ENCODE measurements around the gene LMOD1.

LMOD1 gene

GRCh38 chr1:201925981-201926645, 20.2 kb downstream of the LMOD1 start:
- H3K4me3 ChIP-seq (ENCODE audit: low read depth, low read length): no peak overlapping the region
- no peak for TF ChIP-seq CTCF (IDR thresholded peaks at IDR 0.05; ENCODE audit: borderline replicate concordance, insufficient read depth, low read depth, low read length)

GRCh38 chr1:201925301-201925567, 21.1 kb downstream of the LMOD1 start:
- TF ChIP-seq CTCF (IDR thresholded peaks at IDR 0.05; ENCODE audit: borderline replicate concordance, insufficient read depth, low read depth, low read length): no peak
- H3K4me3 ChIP-seq (ENCODE audit: low read depth, low read length): no peak overlapping the region

DNA sequence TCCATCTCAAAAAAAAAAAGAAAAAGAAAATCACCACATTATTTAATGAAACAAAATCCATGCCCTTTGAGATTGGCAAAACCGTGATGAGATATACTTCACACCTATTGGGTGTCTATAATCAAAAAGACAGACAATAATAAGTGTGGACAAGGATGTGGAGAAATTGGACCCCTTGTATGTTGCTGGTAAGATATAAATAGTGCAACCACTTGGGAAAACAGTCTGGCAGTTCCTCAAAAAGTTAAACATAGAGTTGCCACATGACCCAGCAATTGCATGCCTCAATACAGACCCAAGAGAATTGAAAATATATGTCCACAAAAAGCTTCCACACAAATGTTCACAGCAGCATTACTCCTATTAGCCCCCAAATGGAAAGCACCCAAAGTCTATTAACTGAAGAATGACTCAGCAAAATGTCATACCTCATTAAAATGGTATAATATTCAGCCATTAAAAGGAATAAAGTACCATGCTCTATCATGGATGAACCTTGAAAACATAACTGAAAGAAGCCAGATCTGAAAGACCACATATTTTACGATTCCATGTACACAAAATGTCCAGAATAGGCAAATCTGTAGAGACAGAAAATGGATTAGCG, 24.3 kb downstream of the LMOD1 start:
- TF ChIP-seq CTCF (IDR thresholded peaks at IDR 0.05; ENCODE audit: borderline replicate concordance, insufficient read depth, low read depth, low read length): no peak
- no peak overlapping the region for H3K4me3 ChIP-seq (ENCODE audit: low read depth, low read length)

DNA sequence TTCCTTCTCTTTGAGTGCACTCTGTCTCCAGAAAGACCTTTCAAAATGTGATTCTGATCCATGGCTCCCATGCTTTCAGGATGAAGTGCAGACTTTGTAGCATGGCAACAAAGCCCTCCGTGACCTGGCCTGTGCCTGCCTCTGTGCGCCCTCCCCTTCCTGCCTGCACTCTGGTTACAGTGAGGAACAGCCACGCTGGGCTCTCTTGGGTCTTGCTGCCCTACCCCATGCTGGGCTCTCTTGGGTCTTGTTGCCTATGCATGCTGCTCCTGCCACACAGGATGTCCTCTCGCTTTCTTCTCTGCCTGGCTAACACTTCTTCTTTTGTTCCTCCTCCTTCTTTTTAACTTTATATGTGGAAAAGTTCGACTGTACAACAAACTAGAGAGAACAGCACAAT, 28.0 kb downstream of the LMOD1 start:
- TF ChIP-seq CTCF (IDR thresholded peaks at IDR 0.05; ENCODE audit: borderline replicate concordance, insufficient read depth, low read depth, low read length): no peak
- no peak overlapping the region for H3K4me3 ChIP-seq (ENCODE audit: low read depth, low read length)

DNA sequence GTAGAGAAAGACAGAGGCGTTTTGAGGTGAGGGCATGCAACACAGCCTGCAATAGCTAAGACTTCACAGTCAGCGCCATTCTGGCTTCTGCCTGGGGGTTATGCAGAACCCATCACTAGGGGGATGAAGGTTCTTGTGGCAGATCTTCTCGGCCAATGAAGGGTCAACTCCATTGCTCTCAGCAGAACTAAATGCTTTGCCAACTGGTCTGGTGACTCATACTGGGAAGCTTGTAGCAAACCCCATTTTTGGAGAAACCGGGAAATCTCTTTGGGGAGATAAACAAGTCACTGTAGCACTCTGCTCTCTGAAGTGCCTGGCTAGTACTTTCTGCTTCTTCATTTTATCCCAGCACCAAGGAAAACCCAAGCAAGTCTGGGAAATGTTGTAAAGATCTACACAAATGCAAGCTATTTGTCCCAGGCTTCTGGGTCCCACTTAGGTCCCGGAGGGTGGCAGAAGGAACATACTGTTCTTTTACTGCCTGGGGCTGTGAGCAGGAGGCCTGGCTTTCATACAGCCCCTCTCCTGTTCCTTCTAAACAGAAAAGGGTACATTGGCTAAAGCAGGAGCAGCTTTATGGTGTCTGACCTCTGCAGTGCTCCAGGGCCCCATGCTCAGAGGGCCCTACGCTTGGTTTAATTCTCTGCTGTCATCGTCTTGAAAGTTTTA, 28.9 kb downstream of the LMOD1 start:
- H3K4me3 ChIP-seq (ENCODE audit: low read depth, low read length): no peak overlapping the region
- TF ChIP-seq CTCF (IDR thresholded peaks at IDR 0.05; ENCODE audit: borderline replicate concordance, insufficient read depth, low read depth, low read length): no peak

DNA sequence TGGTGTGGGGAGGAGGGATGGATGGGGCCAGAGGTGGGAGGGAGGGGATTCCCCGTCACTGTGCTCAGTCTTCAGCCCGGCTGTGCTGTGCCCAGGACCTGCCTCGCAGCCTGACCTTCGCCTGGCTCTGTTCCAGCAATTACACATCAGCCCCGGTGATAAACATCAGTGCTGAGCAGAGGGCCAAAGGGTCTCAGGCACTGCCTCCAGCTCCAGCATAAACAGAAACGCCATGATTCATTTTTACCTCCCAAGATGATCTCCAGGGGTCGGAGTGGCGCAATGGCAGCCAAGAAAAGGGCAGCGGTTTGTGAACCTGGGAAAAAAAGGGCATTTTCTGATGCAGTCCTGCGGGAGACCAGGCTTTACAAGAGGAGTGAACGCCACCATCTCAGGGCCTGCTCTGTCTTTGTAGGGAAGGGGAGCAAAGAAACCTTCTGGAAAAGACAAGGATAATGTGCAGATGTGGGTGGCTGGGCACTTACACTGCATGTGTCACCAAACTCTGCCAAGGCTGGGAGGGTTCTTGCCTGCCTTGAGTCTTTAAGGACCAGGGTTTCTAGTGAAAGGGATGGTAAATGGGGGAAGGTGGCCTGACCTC, 29.6 kb downstream of the LMOD1 start:
- TF ChIP-seq CTCF (IDR thresholded peaks at IDR 0.05; ENCODE audit: borderline replicate concordance, insufficient read depth, low read depth, low read length): no peak
- H3K4me3 ChIP-seq (ENCODE audit: low read depth, low read length): no peak overlapping the region
